GM23338 (cell line): ENCODE data around the gene ARID1B. TPM values are rescaled to one million over a fixed set of nuclear protein-coding genes. Genes with fewer than 3 reads are reported as not detected.

Experiments used
- ATAC-seq: fragments of 200-7000 bp; cut with Tn5 transposase; 3 replicates; pipeline ENCODE4 v1.9.1; 2020
- DNase-seq: peaks from one replicate; pipeline ENCODE4 v3.0.0-alpha.2; 2015; ENCODE audit warnings: low spot score
- H2AFZ ChIP-seq: fragments of 200-600 bp; sonication (generic); 2 replicates; pipeline ENCODE4 v1.8.0; 2016; ENCODE audit warnings: antibody characterized with exemption, mild to moderate bottlenecking, moderate library complexity
- H3F3A ChIP-seq: fragments of 200-600 bp; sonication (generic); replicated peaks from 2 replicates; pipeline ENCODE4 v1.8.0; 2017; ENCODE audit warnings: antibody characterized with exemption, mixed run types, low read depth
- H3K27ac ChIP-seq: fragments of 200-600 bp; sonication (generic); 2 replicates; pipeline ENCODE4 v1.6.1; 2016; ENCODE audit warnings: low read depth
- H3K27me3 ChIP-seq: fragments of 200-600 bp; sonication (generic); 2 replicates; pipeline ENCODE4 v1.8.0; 2016; ENCODE audit warnings: mild to moderate bottlenecking, mixed run types, moderate library complexity; ENCODE audit not compliant: insufficient read depth
- H3K36me3 ChIP-seq: fragments of 200-600 bp; sonication (generic); 2 replicates; pipeline ENCODE4 v1.8.0; 2016; ENCODE audit warnings: mild to moderate bottlenecking; ENCODE audit not compliant: insufficient read depth
- H3K4me1 ChIP-seq: fragments of 200-600 bp; sonication (generic); 2 replicates; pipeline ENCODE4 v1.8.0; 2016; ENCODE audit warnings: mild to moderate bottlenecking, moderate library complexity; ENCODE audit not compliant: insufficient read depth
- H3K4me2 ChIP-seq: fragments of 200-600 bp; sonication (generic); 2 replicates; pipeline ENCODE4 v1.7.1; 2017; ENCODE audit warnings: mixed run types
- H3K4me3 ChIP-seq: fragments of 200-600 bp; sonication (generic); 2 replicates; pipeline ENCODE4 v1.6.1; 2016; ENCODE audit warnings: mixed run types
- H3K79me2 ChIP-seq: fragments of 200-600 bp; sonication (generic); replicated peaks from 2 replicates; pipeline ENCODE4 v1.8.0; 2017; ENCODE audit warnings: mild to moderate bottlenecking; ENCODE audit not compliant: insufficient read depth
- H3K9me2 ChIP-seq: fragments of 200-600 bp; sonication (generic); 2 replicates; pipeline ENCODE4 v1.8.0; 2017; ENCODE audit not compliant: insufficient read depth
- H4K20me1 ChIP-seq: fragments of 200-600 bp; sonication (generic); replicated peaks from 2 replicates; pipeline ENCODE4 v1.8.0; 2017; ENCODE audit warnings: mild to moderate bottlenecking; ENCODE audit not compliant: insufficient read depth
- H3K27ac Mint-ChIP-seq: 2 replicates; pipeline ENCODE4 v1.8.0; 2020; ENCODE audit warnings: inconsistent platforms, mild to moderate bottlenecking, moderate library complexity, mixed read lengths
- H3K27me3 Mint-ChIP-seq: 3 replicates; pipeline ENCODE4 v1.8.0; 2022; ENCODE audit warnings: low read depth, mild to moderate bottlenecking, moderate library complexity, mixed read lengths, inconsistent platforms; ENCODE audit not compliant: insufficient read depth, poor library complexity
- H3K36me3 Mint-ChIP-seq: 3 replicates; pipeline ENCODE4 v1.8.0; 2021; ENCODE audit warnings: low read depth, mild to moderate bottlenecking, inconsistent platforms, moderate library complexity, mixed read lengths
- H3K4me1 Mint-ChIP-seq: 3 replicates; pipeline ENCODE4 v1.8.0; 2020; ENCODE audit warnings: mild to moderate bottlenecking, inconsistent platforms, mixed read lengths
- H3K4me3 Mint-ChIP-seq: 3 replicates; pipeline ENCODE4 v1.8.0; 2021; ENCODE audit warnings: moderate library complexity, mild to moderate bottlenecking, inconsistent platforms, mixed read lengths
- H3K9me3 Mint-ChIP-seq: 3 replicates; pipeline ENCODE4 v1.8.0; 2020; ENCODE audit warnings: moderate library complexity, mild to moderate bottlenecking, inconsistent platforms, mixed read lengths
- CREB1 ChIP-seq: fragments of 250-450 bp; sonication (Bioruptor Pico); IDR thresholded peaks from 2 replicates; pipeline ENCODE4 v1.5.0; 2020; ENCODE audit warnings: low read depth, mild to moderate bottlenecking, moderate library complexity
- ETS1 ChIP-seq: IDR thresholded peaks from 2 replicates; pipeline ENCODE4 v1.6.1; 2016; ENCODE audit warnings: antibody characterized with exemption
- EZH2phosphoT487 ChIP-seq: fragments of 200-600 bp; sonication (generic); IDR thresholded peaks from one replicate; pipeline ENCODE4 v1.8.1; 2018; ENCODE audit warnings: antibody characterized with exemption; ENCODE audit not compliant: unreplicated experiment
- JUNB ChIP-seq: IDR thresholded peaks from one replicate; pipeline ENCODE4 v1.6.1; 2016; ENCODE audit warnings: antibody characterized with exemption; ENCODE audit not compliant: unreplicated experiment
- NANOG ChIP-seq: IDR thresholded peaks from 2 replicates; pipeline ENCODE4 v1.6.1; 2016; ENCODE audit warnings: antibody characterized with exemption, borderline replicate concordance
- POLR2AphosphoS5 ChIP-seq: IDR thresholded peaks from 2 replicates; pipeline ENCODE4 v1.6.1; 2016; ENCODE audit warnings: antibody characterized with exemption, low read depth
- ZNF114 ChIP-seq: fragments of 250-450 bp; sonication (Bioruptor Pico); IDR thresholded peaks from 2 replicates; pipeline ENCODE4 v1.5.0; 2020; ENCODE audit warnings: mild to moderate bottlenecking, moderate library complexity
- ZNF331 ChIP-seq: fragments of 250-450 bp; sonication (Bioruptor Pico); IDR thresholded peaks from 2 replicates; pipeline ENCODE4 v1.5.0; 2020; ENCODE audit warnings: low read depth, mild to moderate bottlenecking, moderate library complexity
- ZNF462 ChIP-seq: fragments of 250-450 bp; sonication (Bioruptor Pico); IDR thresholded peaks from 2 replicates; pipeline ENCODE4 v1.5.0; 2020; ENCODE audit warnings: mild to moderate bottlenecking, moderate library complexity
- polyA plus RNA-seq: library from polyadenylated mRNA; unstranded; fragments of >200 nt; fragmentation: Nextera tagmentation; extraction: Ambion mirVana; gene quantifications from 2 replicates; pipeline ENCODE4 v1.2.1, GENCODE V29; 2016
- total RNA-seq: library from RNA; depleted of rRNA; stranded (reverse); fragments of >200 nt; shearing (Covaris generic); gene quantifications from 2 replicates; pipeline ENCODE4 v1.2.3, GENCODE V29; 2014
- TF ChIP-seq, protein P1 (sequence below), 2 experiments: fragments of 200-600 bp in 1 of 2; sonication (generic) in 1 of 2; conservative IDR thresholded peaks; 2 replicates each; pipeline versions ENCODE4 v1.5.1 to v1.6.1; 2016 to 2017; ENCODE audit warnings: antibody characterized with exemption in 2 of 2, low read depth in 2 of 2, mild to moderate bottlenecking in 2 of 2, moderate library complexity in 1 of 2

The ARID1B gene
- total and polyA plus RNA-seq, 2 experiments from 2014 or later: 59.3 to 72.2 TPM

DNA sequence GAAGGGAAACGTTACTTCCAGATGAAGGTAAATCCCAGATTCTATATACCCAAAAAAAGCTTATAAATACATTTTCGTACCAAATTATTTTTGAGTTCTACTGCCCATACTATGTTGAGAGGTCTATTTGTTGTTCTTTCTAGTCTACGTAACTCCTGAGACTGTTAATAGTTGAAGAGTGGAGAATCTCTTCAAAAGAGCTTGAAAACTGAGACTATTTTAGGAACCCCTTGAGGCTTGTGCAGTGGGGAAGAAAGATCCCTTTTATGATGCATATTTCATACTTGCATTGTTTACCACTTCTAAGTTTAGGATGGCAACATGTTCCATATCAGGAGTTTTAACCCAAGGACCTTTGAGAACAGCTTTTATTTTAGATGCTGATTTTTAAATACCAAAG, 301.1 kb downstream of the ARID1B start (continued):
- TF ChIP-seq ZNF462 (CRISPR knock-in tag): no peak
- no peak for TF ChIP-seq POLR2AphosphoS5
- no peak for TF ChIP-seq ZNF114 (CRISPR knock-in tag)
- TF ChIP-seq, protein P1, sequence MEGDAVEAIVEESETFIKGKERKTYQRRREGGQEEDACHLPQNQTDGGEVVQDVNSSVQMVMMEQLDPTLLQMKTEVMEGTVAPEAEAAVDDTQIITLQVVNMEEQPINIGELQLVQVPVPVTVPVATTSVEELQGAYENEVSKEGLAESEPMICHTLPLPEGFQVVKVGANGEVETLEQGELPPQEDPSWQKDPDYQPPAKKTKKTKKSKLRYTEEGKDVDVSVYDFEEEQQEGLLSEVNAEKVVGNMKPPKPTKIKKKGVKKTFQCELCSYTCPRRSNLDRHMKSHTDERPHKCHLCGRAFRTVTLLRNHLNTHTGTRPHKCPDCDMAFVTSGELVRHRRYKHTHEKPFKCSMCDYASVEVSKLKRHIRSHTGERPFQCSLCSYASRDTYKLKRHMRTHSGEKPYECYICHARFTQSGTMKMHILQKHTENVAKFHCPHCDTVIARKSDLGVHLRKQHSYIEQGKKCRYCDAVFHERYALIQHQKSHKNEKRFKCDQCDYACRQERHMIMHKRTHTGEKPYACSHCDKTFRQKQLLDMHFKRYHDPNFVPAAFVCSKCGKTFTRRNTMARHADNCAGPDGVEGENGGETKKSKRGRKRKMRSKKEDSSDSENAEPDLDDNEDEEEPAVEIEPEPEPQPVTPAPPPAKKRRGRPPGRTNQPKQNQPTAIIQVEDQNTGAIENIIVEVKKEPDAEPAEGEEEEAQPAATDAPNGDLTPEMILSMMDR (conservative IDR thresholded peaks at IDR 0.05; ENCODE audit: low read depth in 2 of 2): no peak
- no peak for TF ChIP-seq NANOG
- no peak for TF ChIP-seq ETS1

DNA sequence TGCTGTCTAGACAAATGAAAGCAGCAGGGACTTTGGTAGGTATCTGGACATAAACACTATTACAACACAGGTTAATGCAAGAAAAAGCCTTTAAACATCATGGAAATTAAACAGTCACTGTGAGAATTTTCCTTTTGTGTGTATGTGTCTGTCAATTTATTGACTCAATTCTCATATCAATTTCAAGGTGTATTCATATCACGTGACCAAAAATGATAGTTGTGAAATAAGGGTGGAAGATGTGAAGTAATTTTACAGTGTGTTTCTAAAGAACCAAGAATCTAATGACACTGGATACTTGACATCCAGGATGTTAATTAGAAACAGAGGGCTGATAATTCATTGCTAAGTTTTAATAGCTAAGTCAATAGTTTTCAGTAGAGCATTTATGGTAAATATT, 302.1 kb downstream of the ARID1B start:
- Histone ChIP-seq H3K36me3 (no peaks in the 10 kb centered on the region), H3K27ac (no peak overlapping the region), H4K20me1 (0 out of 2 replicates have a peak, but pooled peaks cover 3% of the 10 kb centered on the region), H2AFZ (no peak overlapping the region), H3F3A (no peaks in the 10 kb centered on the region), H3K79me2 (peaks cover 57% of the 10 kb centered on the region), H3K4me2 (no peak overlapping the region), H3K4me1 (peaks cover 41% of the 10 kb centered on the region), H3K27me3 (no peaks in the 10 kb centered on the region), H3K9me2 (no peaks in the 10 kb centered on the region), H3K4me3 (no peak overlapping the region)
- Mint-ChIP-seq H3K27ac (no peak overlapping the region), H3K27me3 (peaks cover 5% of the 10 kb centered on the region), H3K9me3 (no peaks in the 10 kb centered on the region), H3K4me3 (no peak overlapping the region), H3K36me3 (no peaks in the 10 kb centered on the region), H3K4me1 (peaks cover 59% of the 10 kb centered on the region)
- ATAC-seq: no peak
- no peak for DNase-seq
- TF ChIP-seq, protein P1 (conservative IDR thresholded peaks at IDR 0.05; ENCODE audit: low read depth in 2 of 2): no peak
- TF ChIP-seq ZNF331 (no peak), ETS1 (no peak), EZH2phosphoT487 (no peak), CREB1 (no peak), JUNB (no peak), ZNF114 (CRISPR knock-in tag) (no peak)
